ENCODE results near the gene RPS25. TPM values are rescaled to one million over a fixed set of nuclear protein-coding genes. Genes with fewer than 3 reads are reported as not detected.
"Not testable (repeated sequence)": the region's sequence is repeated elsewhere in the genome, so short reads cannot be mapped to it uniquely, and the experiment has no call there.

RPS25 gene
- total RNA-seq, 2 experiments from 2014 or later, result 1,395 to 1,648 TPM

DNA sequence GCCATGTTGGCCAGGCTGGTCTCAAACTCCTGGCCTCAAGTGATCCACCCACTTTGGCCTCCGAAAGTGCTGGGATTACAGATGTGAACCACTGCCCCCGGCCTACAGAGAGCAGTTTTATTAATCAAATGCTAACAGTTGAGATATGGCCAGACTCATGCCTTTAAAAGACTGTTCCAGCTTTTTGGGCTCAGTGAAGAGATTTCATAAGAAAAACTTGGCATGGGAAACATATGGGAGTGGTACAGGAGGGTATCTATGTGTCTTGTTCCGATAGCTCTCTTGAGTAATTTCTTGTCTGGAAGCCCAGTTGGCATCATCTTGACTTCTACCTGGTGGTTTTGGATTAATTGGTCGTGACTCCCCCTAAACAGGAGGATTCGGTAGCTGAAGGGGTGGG, 20.7 kb upstream of the RPS25 start:
- POLR2A ChIA-PET, result no interaction called here
- BruUV-seq (replicated peaks), result no TSS peak
- no peak overlapping the region for H3K4me2 ChIP-seq (ENCODE audit: low read length)

DNA sequence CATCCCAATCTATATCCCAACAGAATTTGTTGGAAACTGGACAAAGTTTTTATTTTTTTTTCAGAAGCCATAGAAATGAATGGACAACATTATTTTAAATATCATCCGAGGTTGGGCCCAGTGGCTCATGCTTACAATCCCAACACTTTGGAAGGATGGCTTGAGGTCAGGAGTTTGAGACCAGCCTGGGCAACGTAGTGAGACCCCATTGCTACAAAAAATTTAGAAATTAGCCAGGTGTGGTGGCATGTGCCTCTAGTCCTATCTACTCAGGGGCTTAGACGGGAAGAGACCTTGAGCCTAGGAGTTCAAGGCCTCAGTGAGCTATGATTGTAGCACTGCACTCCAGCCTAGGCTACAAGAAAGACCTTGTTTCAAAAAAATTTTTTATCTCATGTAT, 16.7 kb upstream of the RPS25 start:
- no TSS peak for BruUV-seq (replicated peaks)
- Histone ChIP-seq H3K9me2 (ENCODE audit: insufficient read depth, low read length) (no peaks in the 10 kb centered on the region), H2AFZ (ENCODE audit: low read length) (no peak overlapping the region), H3K27ac (ENCODE audit: low read depth, low read length, poor library complexity, severe bottlenecking) (no peak overlapping the region), H3K79me2 (ENCODE audit: insufficient read depth, low read depth, low read length) (no peaks in the 10 kb centered on the region), H3K4me3 (ENCODE audit: low read depth, low read length, poor library complexity, severe bottlenecking) (no peak overlapping the region), H3K36me3 (ENCODE audit: insufficient read depth, low read length) (no peaks in the 10 kb centered on the region), H3K4me2 (ENCODE audit: low read length) (no peak overlapping the region), H4K20me1 (ENCODE audit: insufficient read depth, low read length) (no peaks in the 10 kb centered on the region), H3K9me3 (ENCODE audit: low read length) (no peaks in the 10 kb centered on the region), H3K4me1 (ENCODE audit: insufficient read depth, low read length, poor library complexity, severe bottlenecking) (peaks cover 6% of the 10 kb centered on the region)
- intact Hi-C loops (cut with micrococcal nuclease; ENCODE audit: unreplicated experiment), result no loop called here
- TF ChIP-seq, protein P1, sequence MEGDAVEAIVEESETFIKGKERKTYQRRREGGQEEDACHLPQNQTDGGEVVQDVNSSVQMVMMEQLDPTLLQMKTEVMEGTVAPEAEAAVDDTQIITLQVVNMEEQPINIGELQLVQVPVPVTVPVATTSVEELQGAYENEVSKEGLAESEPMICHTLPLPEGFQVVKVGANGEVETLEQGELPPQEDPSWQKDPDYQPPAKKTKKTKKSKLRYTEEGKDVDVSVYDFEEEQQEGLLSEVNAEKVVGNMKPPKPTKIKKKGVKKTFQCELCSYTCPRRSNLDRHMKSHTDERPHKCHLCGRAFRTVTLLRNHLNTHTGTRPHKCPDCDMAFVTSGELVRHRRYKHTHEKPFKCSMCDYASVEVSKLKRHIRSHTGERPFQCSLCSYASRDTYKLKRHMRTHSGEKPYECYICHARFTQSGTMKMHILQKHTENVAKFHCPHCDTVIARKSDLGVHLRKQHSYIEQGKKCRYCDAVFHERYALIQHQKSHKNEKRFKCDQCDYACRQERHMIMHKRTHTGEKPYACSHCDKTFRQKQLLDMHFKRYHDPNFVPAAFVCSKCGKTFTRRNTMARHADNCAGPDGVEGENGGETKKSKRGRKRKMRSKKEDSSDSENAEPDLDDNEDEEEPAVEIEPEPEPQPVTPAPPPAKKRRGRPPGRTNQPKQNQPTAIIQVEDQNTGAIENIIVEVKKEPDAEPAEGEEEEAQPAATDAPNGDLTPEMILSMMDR (conservative IDR thresholded peaks at IDR 0.05; ENCODE audit: low read length), result no peak
- no peak for TF ChIP-seq EZH2phosphoT487 (IDR thresholded peaks at IDR 0.05; ENCODE audit: borderline replicate concordance, low read depth, low read length)
- POLR2A ChIA-PET, result interaction anchor here (0.6 to 1.1 kb wide), 3 partner anchors 16 to 56 kb away, joined by 4 to 5 read pairs (median 4); no protein-coding TSS in a partner anchor
- CTCF ChIA-PET (ENCODE audit: unreplicated experiment), result no interaction called here
- no peak for DNase-seq (ENCODE audit: low spot score)

More for the DNA sequence above, 20.7 kb upstream of the RPS25 start:
- DNase-seq (ENCODE audit: low spot score), result no peak
- Histone ChIP-seq H3K4me3 (ENCODE audit: low read depth, low read length, poor library complexity, severe bottlenecking) (no peak overlapping the region), H3K27ac (ENCODE audit: low read depth, low read length, poor library complexity, severe bottlenecking) (no peak overlapping the region), H3K36me3 (ENCODE audit: insufficient read depth, low read length) (no peaks in the 10 kb centered on the region), H3K9me2 (ENCODE audit: insufficient read depth, low read length) (no peaks in the 10 kb centered on the region), H3K4me1 (ENCODE audit: insufficient read depth, low read length, poor library complexity, severe bottlenecking) (no peaks in the 10 kb centered on the region), H2AFZ (ENCODE audit: low read length) (no peak overlapping the region), H4K20me1 (ENCODE audit: insufficient read depth, low read length) (no peaks in the 10 kb centered on the region), H3K79me2 (ENCODE audit: insufficient read depth, low read depth, low read length) (no peaks in the 10 kb centered on the region), H3K9me3 (ENCODE audit: low read length) (no peaks in the 10 kb centered on the region)
- intact Hi-C loops (cut with micrococcal nuclease; ENCODE audit: unreplicated experiment), result no loop called here
- CTCF ChIA-PET (ENCODE audit: unreplicated experiment), result no interaction called here
- TF ChIP-seq, protein P1 (conservative IDR thresholded peaks at IDR 0.05; ENCODE audit: low read length), result no peak
- no peak for TF ChIP-seq EZH2phosphoT487 (IDR thresholded peaks at IDR 0.05; ENCODE audit: borderline replicate concordance, low read depth, low read length)

DNA sequence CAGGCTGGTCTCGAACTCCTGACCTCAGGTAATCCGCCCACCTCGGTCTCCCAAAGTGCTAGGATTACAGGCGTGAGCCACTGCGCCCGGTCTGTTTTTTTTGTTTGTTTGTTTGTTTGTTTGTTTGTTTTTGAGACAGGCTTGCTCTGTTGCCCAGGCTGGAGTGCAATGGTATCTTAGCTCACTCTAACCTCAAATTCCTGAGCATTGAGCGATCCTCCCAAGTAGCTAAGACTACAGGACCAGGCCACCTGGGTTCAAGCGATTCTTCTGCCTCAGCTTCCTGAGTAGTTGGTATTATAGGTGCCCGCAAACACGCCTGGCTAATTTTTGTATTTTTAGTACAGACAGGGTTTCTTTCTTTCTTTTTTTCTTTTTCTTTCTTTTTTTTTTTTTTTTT, 15.3 kb upstream of the RPS25 start:
- POLR2A ChIA-PET, result interaction anchor here (0.6 to 1.5 kb wide), 6 partner anchors 15 to 284 kb away, joined by 3 to 8 read pairs (median 4); partner anchors contain the start of genes RPS25 and TRAPPC4
- H3K4me1 ChIP-seq (ENCODE audit: insufficient read depth, low read length, poor library complexity, severe bottlenecking), result peaks cover 19% of the 10 kb centered on the region
- BruUV-seq (replicated peaks); H3K4me2 ChIP-seq (ENCODE audit: low read length); H2AFZ ChIP-seq (ENCODE audit: low read length); H3K9me3 ChIP-seq (ENCODE audit: low read length); CTCF ChIA-PET (ENCODE audit: unreplicated experiment); H4K20me1 ChIP-seq (ENCODE audit: insufficient read depth, low read length); H3K4me3 ChIP-seq (ENCODE audit: low read depth, low read length, poor library complexity, severe bottlenecking); H3K9me2 ChIP-seq (ENCODE audit: insufficient read depth, low read length); DNase-seq (ENCODE audit: low spot score); intact Hi-C loops (cut with micrococcal nuclease; ENCODE audit: unreplicated experiment); H3K27ac ChIP-seq (ENCODE audit: low read depth, low read length, poor library complexity, severe bottlenecking); H3K79me2 ChIP-seq (ENCODE audit: insufficient read depth, low read depth, low read length); H3K36me3 ChIP-seq (ENCODE audit: insufficient read depth, low read length): not testable (repeated sequence)

Data from OCI-LY7 (cell line).